GM18520 (cell line): ENCODE data around the gene SCYGR6.
"Not testable (repeated sequence)": the region's sequence is repeated elsewhere in the genome, so short reads cannot be mapped to it uniquely, and the experiment has no call there.

Source experiments
- ATAC-seq: cut with Tn5 transposase; IDR thresholded peaks from one replicate; pipeline ENCODE4 v1.9.1; 2021; ENCODE audit not compliant: unreplicated experiment

Gene SCYGR6

GRCh38 chr2:227724394-227725039, at the start of gene SCYGR6:
Gene SCYGR6, minus strand, starts transcription at chr2:227724757. Its CDS starts 0 bp downstream, at chr2:227724757.
- ATAC-seq: no peak

- no peak for ATAC-seq
Measured at GRCh38 chr2:227774011-227774624, 49.6 kb upstream of the SCYGR6 start.

- no peak for ATAC-seq
Measured at GRCh38 chr2:227772932-227773331, 48.4 kb upstream of the SCYGR6 start.

GRCh38 chr2:227772197-227772661, 47.7 kb upstream of the SCYGR6 start:
- no peak for ATAC-seq

GRCh38 chr2:227767830-227768229, 43.3 kb upstream of the SCYGR6 start:
- ATAC-seq: no peak

GRCh38 chr2:227766373-227766883, 41.9 kb upstream of the SCYGR6 start:
- ATAC-seq: peak; percentile 92

GRCh38 chr2:227765788-227766372, 41.3 kb upstream of the SCYGR6 start:
- ATAC-seq: no peak

GRCh38 chr2:227761740-227762476, 37.4 kb upstream of the SCYGR6 start:
- ATAC-seq: no peak

- no peak for ATAC-seq
Measured at GRCh38 chr2:227759411-227760118, 35.0 kb upstream of the SCYGR6 start.

GRCh38 chr2:227756261-227756660, 31.7 kb upstream of the SCYGR6 start:
- not testable (repeated sequence) for ATAC-seq

GRCh38 chr2:227748079-227748478, 23.5 kb upstream of the SCYGR6 start:
- no peak for ATAC-seq

- no peak for ATAC-seq
Measured at GRCh38 chr2:227745594-227745993, 21.0 kb upstream of the SCYGR6 start, which contains the start of gene SCYGR8. Gene SCYGR8, plus strand, starts transcription at chr2:227745894. Its CDS starts 0 bp downstream, at chr2:227745894.

GRCh38 chr2:227740705-227741104, 16.1 kb upstream of the SCYGR6 start:
- not testable (repeated sequence) for ATAC-seq

- no peak for ATAC-seq
Measured at GRCh38 chr2:227739351-227739750, 14.8 kb upstream of the SCYGR6 start.

- no peak for ATAC-seq
Measured at GRCh38 chr2:227728035-227728434, 3.5 kb upstream of the SCYGR6 start, which contains the start of gene SCYGR7. Gene SCYGR7, plus strand, starts transcription at chr2:227728335. Its CDS starts 0 bp downstream, at chr2:227728335.

- not testable (repeated sequence) for ATAC-seq
Measured at GRCh38 chr2:227722821-227723220, 1.7 kb downstream of the SCYGR6 start.

- no peak for ATAC-seq
Measured at GRCh38 chr2:227720680-227721079, 3.9 kb downstream of the SCYGR6 start.

- ATAC-seq: no peak
Measured at GRCh38 chr2:227719641-227720040, 4.9 kb downstream of the SCYGR6 start.

- ATAC-seq: no peak
Measured at GRCh38 chr2:227717687-227718567, 6.6 kb downstream of the SCYGR6 start, which contains the start of gene SLC19A3. Gene SLC19A3, minus strand, starts transcription at chr2:227718028. Its CDS starts 15,710 bp downstream, at chr2:227702318.
